Testis (tissue), 2 donors: ENCODE measurements around the gene EGFR.

Source experiments
- POLR2A ChIP-seq: fragments of 450-650 bp; IDR thresholded peaks from one replicate; pipeline ENCODE4 v1.6.1; 2017; ENCODE audit warnings: antibody characterized with exemption, mild to moderate bottlenecking, moderate library complexity
- TF ChIP-seq, protein P1 (sequence below), 3 experiments: fragments of 450-650 bp in 2 of 3; fragments of 200-600 bp in 1 of 3; sonication (generic) in 1 of 3; IDR thresholded peaks; one replicate each; pipeline ENCODE4 v1.5.1; 2016 to 2019; ENCODE audit warnings: antibody characterized with exemption in 3 of 3, mild to moderate bottlenecking in 2 of 3, moderate library complexity in 1 of 3

- TF ChIP-seq, protein P1, sequence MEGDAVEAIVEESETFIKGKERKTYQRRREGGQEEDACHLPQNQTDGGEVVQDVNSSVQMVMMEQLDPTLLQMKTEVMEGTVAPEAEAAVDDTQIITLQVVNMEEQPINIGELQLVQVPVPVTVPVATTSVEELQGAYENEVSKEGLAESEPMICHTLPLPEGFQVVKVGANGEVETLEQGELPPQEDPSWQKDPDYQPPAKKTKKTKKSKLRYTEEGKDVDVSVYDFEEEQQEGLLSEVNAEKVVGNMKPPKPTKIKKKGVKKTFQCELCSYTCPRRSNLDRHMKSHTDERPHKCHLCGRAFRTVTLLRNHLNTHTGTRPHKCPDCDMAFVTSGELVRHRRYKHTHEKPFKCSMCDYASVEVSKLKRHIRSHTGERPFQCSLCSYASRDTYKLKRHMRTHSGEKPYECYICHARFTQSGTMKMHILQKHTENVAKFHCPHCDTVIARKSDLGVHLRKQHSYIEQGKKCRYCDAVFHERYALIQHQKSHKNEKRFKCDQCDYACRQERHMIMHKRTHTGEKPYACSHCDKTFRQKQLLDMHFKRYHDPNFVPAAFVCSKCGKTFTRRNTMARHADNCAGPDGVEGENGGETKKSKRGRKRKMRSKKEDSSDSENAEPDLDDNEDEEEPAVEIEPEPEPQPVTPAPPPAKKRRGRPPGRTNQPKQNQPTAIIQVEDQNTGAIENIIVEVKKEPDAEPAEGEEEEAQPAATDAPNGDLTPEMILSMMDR (IDR thresholded peaks at IDR 0.05), result no peak
- TF ChIP-seq POLR2A, result no peak
Observed at GRCh38 chr7:55063633-55064032, 44.8 kb downstream of the EGFR start.
